K562 (cell line): ENCODE data around the gene TIMM10. TPM values are rescaled to one million over a fixed set of nuclear protein-coding genes. Genes with fewer than 3 reads are reported as not detected.

Experiments used
- ADNP ChIP-seq: fragments of 200-800 bp; sonication (Bioruptor generic); IDR thresholded peaks from 2 replicates; pipeline ENCODE4 v1.6.1; 2016; ENCODE audit warnings: missing genetic modification characterization, missing compliant biosample characterization
- ARID4B ChIP-seq: sonication (generic); formaldehyde crosslinking; IDR thresholded peaks from 2 replicates; pipeline ENCODE4 v1.8.0; 2022; ENCODE audit warnings: mild to moderate bottlenecking, missing genetic modification reagents
- CBX1 ChIP-seq: sonication (generic); IDR thresholded peaks from 2 replicates; pipeline ENCODE4 v1.6.1; 2016; ENCODE audit warnings: antibody characterized with exemption, low read depth, mild to moderate bottlenecking
- DDX20 ChIP-seq: fragments of 450-650 bp; IDR thresholded peaks from 2 replicates; pipeline ENCODE4 v1.6.1; 2016; ENCODE audit warnings: missing genetic modification characterization, low read depth, mild to moderate bottlenecking, missing compliant biosample characterization, moderate library complexity
- DLX4 ChIP-seq: fragments of 250-450 bp; sonication (Bioruptor Pico); IDR thresholded peaks from 2 replicates; pipeline ENCODE4 v1.6.1; 2021; ENCODE audit warnings: mild to moderate bottlenecking
- DMBX1 ChIP-seq: fragments of 250-450 bp; sonication (Bioruptor Pico); IDR thresholded peaks from 2 replicates; pipeline ENCODE4 v1.8.0; 2022; ENCODE audit warnings: inconsistent platforms, mild to moderate bottlenecking, moderate library complexity, borderline replicate concordance
- EHMT2 ChIP-seq: fragments of 450-650 bp; IDR thresholded peaks from 2 replicates; pipeline ENCODE4 v1.6.1; 2018; ENCODE audit warnings: antibody characterized with exemption
- FOSL1 ChIP-seq: fragments of 200-800 bp; sonication (Bioruptor generic); conservative IDR thresholded peaks from 2 replicates; pipeline ENCODE4 v1.6.1; 2016; ENCODE audit warnings: missing genetic modification characterization, missing compliant biosample characterization
- FOXK1 ChIP-seq: sonication (generic); formaldehyde crosslinking; IDR thresholded peaks from 2 replicates; pipeline ENCODE4 v1.8.0; 2022; ENCODE audit warnings: missing genetic modification reagents, mild to moderate bottlenecking, borderline replicate concordance
- HCFC1 ChIP-seq: IDR thresholded peaks from 2 replicates; pipeline ENCODE4 v1.6.1; 2012; ENCODE audit warnings: low read depth, low read length, improper control_type of control experiment
- KDM1A ChIP-seq, 2 experiments: fragments of 450-650 bp; IDR thresholded peaks; 2 replicates each; pipeline ENCODE4 v1.6.1; 2016; ENCODE audit warnings: mild to moderate bottlenecking in 2 of 2
- L3MBTL2 ChIP-seq: fragments of 450-650 bp; IDR thresholded peaks from 2 replicates; pipeline ENCODE4 v1.6.1; 2016; ENCODE audit warnings: mild to moderate bottlenecking, moderate library complexity
- SMAD1 ChIP-seq: fragments of 150-350 bp; IDR thresholded peaks from 2 replicates; pipeline ENCODE4 v1.6.1; 2014; ENCODE audit warnings: low read length, low read depth; ENCODE audit not compliant: partially characterized antibody
- SNIP1 ChIP-seq: fragments of 450-650 bp; IDR thresholded peaks from 2 replicates; pipeline ENCODE4 v1.7.1; 2017; ENCODE audit warnings: low read depth, mild to moderate bottlenecking
- TEAD4 ChIP-seq, 2 experiments: sonication (generic) in 1 of 2; formaldehyde crosslinking in 1 of 2; IDR thresholded peaks; 2 replicates each; pipeline versions ENCODE4 v1.6.1 to v1.8.0; 2012 to 2022; ENCODE audit warnings: borderline replicate concordance in 1 of 2, inconsistent platforms in 1 of 2, low read length in 1 of 2, mild to moderate bottlenecking in 1 of 2, missing genetic modification reagents in 1 of 2
- ZNF24 ChIP-seq: fragments of 450-650 bp; IDR thresholded peaks from 2 replicates; pipeline ENCODE4 v1.6.1; 2016
- ZNF311 ChIP-seq: fragments of 250-450 bp; sonication (Bioruptor Pico); IDR thresholded peaks from 2 replicates; pipeline ENCODE4 v1.4.0; 2020; ENCODE audit warnings: mild to moderate bottlenecking, moderate library complexity
- polyA plus RNA-seq, 8 experiments: library from polyadenylated mRNA; depleted of rRNA in 4 of 8; stranded (reverse) in 5 of 8; unstranded in 3 of 8; fragments of >200 nt; fragmentation: Nextera tagmentation in 2 of 8; fragmentation: Illumina TruSeq in 1 of 8; extraction: Ambion mirVana in 2 of 8; extraction: Trizol in 1 of 8; gene quantifications; 2 replicates each; pipeline versions ENCODE4 v1.2.1 to v1.2.3, GENCODE V29; 2011 to 2014; ENCODE audit warnings: inconsistent platforms in 1 of 8, missing spikeins in 1 of 8
- total RNA-seq, 7 experiments: library from RNA; depleted of rRNA in 6 of 7; stranded (reverse); fragments of >200 nt in 6 of 7; fragmentation: Illumina TruSeq in 2 of 7; extraction: Trizol in 2 of 7; gene quantifications; 2 replicates each; pipeline versions ENCODE4 v1.2.1 to v1.2.3, GENCODE V29; 2011 to 2021; ENCODE audit warnings: low replicate concordance in 1 of 7
- TF ChIP-seq, protein P1 (sequence below): fragments of 450-650 bp; IDR thresholded peaks from 2 replicates; pipeline ENCODE4 v1.6.1; 2016; ENCODE audit warnings: missing biosample characterization, missing genetic modification characterization
- TF ChIP-seq, protein P2 (sequence below): sonication (generic); formaldehyde crosslinking; IDR thresholded peaks from 2 replicates; pipeline ENCODE4 v1.8.0; 2022; ENCODE audit warnings: missing genetic modification reagents, mild to moderate bottlenecking, borderline replicate concordance

The TIMM10 gene
- total and polyA plus RNA-seq, 9 of the 15 experiments (the other 6 are each of a cell fraction or from before 2014, with no cell fraction given) = 109 to 553 (median 172) TPM

DNA sequence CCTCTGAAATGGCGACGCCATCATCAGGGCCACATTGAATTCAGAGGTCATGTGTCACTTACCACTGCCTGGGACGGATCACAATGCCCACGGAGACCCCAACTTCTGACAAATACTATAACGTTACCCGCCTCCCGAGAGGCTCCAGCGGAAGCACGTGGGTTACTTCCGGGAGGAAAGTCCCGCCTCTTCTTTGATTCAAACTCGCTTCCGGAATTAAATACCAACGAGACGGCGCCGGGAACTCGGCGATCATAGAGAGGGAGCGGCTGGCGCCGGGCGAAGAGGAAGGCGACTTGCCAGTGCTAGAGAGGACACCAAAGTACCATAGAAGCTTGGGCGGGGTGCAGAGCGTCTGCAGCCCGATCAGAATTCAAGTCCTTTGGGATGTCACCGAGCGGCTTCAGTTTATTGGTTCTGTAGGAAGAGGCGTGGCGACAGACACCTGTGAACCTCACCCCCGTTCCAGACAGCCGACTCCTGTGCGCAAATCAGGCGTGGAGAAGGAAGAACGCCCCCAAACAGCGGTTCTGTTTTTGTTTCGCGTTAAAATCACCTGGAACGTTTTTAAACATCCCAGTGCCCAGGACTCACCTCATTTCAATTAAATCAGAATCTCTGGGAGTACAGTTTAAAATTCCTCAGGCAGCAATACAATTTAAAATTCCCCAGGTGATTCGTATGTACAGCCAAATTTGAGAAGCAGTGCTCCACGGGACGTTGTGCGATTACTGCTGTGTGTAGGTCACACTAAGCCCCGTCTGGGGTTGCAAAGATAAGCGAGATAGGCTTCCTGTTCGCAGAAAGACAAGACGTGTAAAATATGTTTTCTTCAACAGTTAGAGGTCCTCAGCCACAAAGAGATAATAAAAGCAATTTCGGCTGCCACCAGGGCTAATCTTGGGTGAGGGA, at the start of gene TIMM10 (continued):
- TF ChIP-seq DLX4 (CRISPR knock-in tag) (no peak), KDM1A (IDR thresholded peaks at IDR 0.05) (peak; percentile 85 to 86), HCFC1 (peak; percentile 76), SNIP1 (peak; percentile 99), ZNF311 (0 out of 2 replicates have a peak, but pooled peaks have one; percentile 40), CBX1 (no peak), TEAD4 (IDR thresholded peaks at IDR 0.05; ENCODE audit: low read length) (peak; percentile 95), TEAD4 (CRISPR knock-in tag; IDR thresholded peaks at IDR 0.05; ENCODE audit: borderline replicate concordance) (no peak), L3MBTL2 (peak; percentile 76), SMAD1 (no peak), DDX20 (no peak), DMBX1 (CRISPR knock-in tag) (peak; percentile 51; the same call in 1 of the 2 replicates), FOXK1 (CRISPR knock-in tag) (no peak), EHMT2 (no peak), ZNF24 (no peak), ARID4B (CRISPR knock-in tag) (peak; percentile 80; the same call in 1 of the 2 replicates), FOSL1 (tag) (no peak; the same call in 1 of the 2 replicates), ADNP (tag) (peak; percentile 55; the same call in 1 of the 2 replicates)
- TF ChIP-seq, protein P1, sequence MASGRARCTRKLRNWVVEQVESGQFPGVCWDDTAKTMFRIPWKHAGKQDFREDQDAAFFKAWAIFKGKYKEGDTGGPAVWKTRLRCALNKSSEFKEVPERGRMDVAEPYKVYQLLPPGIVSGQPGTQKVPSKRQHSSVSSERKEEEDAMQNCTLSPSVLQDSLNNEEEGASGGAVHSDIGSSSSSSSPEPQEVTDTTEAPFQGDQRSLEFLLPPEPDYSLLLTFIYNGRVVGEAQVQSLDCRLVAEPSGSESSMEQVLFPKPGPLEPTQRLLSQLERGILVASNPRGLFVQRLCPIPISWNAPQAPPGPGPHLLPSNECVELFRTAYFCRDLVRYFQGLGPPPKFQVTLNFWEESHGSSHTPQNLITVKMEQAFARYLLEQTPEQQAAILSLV (tag) = no peak
- TF ChIP-seq, protein P2, sequence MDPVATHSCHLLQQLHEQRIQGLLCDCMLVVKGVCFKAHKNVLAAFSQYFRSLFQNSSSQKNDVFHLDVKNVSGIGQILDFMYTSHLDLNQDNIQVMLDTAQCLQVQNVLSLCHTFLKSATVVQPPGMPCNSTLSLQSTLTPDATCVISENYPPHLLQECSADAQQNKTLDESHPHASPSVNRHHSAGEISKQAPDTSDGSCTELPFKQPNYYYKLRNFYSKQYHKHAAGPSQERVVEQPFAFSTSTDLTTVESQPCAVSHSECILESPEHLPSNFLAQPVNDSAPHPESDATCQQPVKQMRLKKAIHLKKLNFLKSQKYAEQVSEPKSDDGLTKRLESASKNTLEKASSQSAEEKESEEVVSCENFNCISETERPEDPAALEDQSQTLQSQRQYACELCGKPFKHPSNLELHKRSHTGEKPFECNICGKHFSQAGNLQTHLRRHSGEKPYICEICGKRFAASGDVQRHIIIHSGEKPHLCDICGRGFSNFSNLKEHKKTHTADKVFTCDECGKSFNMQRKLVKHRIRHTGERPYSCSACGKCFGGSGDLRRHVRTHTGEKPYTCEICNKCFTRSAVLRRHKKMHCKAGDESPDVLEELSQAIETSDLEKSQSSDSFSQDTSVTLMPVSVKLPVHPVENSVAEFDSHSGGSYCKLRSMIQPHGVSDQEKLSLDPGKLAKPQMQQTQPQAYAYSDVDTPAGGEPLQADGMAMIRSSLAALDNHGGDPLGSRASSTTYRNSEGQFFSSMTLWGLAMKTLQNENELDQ (CRISPR knock-in tag) = no peak
